Suprapubic skin (tissue), 3 donors: Measurements from ENCODE around the gene LAP3.

Experiments
- POLR2AphosphoS5 ChIP-seq, 3 donors: sonication (generic); formaldehyde crosslinking; IDR thresholded peaks; one replicate each; pipeline ENCODE4 v1.6.1; 2017; ENCODE audit warnings: antibody characterized with exemption in 3 of 3
- TF ChIP-seq, protein P1 (sequence below), 2 donors: fragments of 200-600 bp in 1 of 2; fragments of 450-650 bp in 1 of 2; sonication (generic) in 1 of 2; IDR thresholded peaks; one replicate each; pipeline ENCODE4 v1.5.1; 2016 to 2019; ENCODE audit warnings: antibody characterized with exemption in 2 of 2, mild to moderate bottlenecking in 1 of 2, moderate library complexity in 1 of 2

DNA sequence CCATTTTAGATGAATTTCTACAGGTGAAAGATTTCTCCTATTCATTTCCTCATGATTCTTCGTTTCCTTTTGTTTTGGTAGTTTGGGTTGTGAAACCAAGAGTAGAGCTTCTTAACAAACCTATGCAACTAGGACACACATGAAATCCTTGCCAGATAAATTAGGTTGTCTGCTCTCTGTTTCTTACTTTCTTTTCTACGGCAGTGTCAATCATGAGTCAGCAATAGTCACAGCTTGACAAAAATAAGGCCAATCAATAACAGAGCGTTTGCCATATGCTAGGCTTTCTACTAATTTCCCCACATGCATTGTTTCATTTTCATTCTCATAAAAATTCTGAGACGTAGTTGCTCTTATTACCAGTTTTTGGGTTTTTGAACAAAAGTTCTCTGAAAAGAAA, 41.8 kb upstream of the LAP3 start:
- TF ChIP-seq, protein P1, sequence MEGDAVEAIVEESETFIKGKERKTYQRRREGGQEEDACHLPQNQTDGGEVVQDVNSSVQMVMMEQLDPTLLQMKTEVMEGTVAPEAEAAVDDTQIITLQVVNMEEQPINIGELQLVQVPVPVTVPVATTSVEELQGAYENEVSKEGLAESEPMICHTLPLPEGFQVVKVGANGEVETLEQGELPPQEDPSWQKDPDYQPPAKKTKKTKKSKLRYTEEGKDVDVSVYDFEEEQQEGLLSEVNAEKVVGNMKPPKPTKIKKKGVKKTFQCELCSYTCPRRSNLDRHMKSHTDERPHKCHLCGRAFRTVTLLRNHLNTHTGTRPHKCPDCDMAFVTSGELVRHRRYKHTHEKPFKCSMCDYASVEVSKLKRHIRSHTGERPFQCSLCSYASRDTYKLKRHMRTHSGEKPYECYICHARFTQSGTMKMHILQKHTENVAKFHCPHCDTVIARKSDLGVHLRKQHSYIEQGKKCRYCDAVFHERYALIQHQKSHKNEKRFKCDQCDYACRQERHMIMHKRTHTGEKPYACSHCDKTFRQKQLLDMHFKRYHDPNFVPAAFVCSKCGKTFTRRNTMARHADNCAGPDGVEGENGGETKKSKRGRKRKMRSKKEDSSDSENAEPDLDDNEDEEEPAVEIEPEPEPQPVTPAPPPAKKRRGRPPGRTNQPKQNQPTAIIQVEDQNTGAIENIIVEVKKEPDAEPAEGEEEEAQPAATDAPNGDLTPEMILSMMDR (IDR thresholded peaks at IDR 0.05), result no peak
- no peak for TF ChIP-seq POLR2AphosphoS5 (IDR thresholded peaks at IDR 0.05)
